ENCODE results near the gene GPAT3. TPM values are rescaled to one million over a fixed set of nuclear protein-coding genes. Genes with fewer than 3 reads are reported as not detected.
A peak's percentile ranks its signal among the peaks of the same experiment; 100 is the strongest.

The GPAT3 gene
- total RNA-seq, 1 experiment from 2014 or later = 15.1 TPM

DNA sequence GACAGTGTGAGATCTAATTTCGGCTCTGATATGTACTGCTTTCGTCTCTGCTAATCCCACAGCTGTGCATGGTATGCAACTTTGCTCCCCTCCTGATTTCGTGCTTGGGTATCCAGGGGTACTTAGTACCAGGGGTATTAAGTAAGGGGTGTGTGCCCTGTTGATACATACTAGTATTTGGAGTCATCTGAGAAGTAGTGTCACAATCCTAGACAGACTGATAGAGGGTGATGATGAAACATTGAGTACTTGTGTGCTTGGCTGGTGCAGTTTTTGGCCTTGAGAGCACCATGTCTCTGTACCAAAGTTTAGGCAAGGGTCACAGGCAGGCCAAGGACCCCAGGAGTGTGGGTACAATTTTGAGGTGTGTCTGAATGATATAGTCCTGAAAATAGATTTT, 10.9 kb downstream of the GPAT3 start:
- POLR2A ChIA-PET = interaction anchor here (0.6 kb wide), 1 partner anchor 983 kb away, joined by 3 read pairs; no protein-coding TSS in a partner anchor
- in situ Hi-C loops (cut with HindIII; ENCODE audit: low pct_unique_long_range_greater_than_20kb, low sequenced_read_pairs) (no loop called here), intact Hi-C loops (cut with micrococcal nuclease; ENCODE audit: unreplicated experiment) (no loop called here)
- no peak for TF ChIP-seq SIN3A (IDR thresholded peaks at IDR 0.05; ENCODE audit: borderline replicate concordance, insufficient read depth, low read depth, low read length)
- TF ChIP-seq, protein P1, sequence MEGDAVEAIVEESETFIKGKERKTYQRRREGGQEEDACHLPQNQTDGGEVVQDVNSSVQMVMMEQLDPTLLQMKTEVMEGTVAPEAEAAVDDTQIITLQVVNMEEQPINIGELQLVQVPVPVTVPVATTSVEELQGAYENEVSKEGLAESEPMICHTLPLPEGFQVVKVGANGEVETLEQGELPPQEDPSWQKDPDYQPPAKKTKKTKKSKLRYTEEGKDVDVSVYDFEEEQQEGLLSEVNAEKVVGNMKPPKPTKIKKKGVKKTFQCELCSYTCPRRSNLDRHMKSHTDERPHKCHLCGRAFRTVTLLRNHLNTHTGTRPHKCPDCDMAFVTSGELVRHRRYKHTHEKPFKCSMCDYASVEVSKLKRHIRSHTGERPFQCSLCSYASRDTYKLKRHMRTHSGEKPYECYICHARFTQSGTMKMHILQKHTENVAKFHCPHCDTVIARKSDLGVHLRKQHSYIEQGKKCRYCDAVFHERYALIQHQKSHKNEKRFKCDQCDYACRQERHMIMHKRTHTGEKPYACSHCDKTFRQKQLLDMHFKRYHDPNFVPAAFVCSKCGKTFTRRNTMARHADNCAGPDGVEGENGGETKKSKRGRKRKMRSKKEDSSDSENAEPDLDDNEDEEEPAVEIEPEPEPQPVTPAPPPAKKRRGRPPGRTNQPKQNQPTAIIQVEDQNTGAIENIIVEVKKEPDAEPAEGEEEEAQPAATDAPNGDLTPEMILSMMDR (IDR thresholded peaks at IDR 0.05) = no peak
- TF ChIP-seq, protein P2, sequence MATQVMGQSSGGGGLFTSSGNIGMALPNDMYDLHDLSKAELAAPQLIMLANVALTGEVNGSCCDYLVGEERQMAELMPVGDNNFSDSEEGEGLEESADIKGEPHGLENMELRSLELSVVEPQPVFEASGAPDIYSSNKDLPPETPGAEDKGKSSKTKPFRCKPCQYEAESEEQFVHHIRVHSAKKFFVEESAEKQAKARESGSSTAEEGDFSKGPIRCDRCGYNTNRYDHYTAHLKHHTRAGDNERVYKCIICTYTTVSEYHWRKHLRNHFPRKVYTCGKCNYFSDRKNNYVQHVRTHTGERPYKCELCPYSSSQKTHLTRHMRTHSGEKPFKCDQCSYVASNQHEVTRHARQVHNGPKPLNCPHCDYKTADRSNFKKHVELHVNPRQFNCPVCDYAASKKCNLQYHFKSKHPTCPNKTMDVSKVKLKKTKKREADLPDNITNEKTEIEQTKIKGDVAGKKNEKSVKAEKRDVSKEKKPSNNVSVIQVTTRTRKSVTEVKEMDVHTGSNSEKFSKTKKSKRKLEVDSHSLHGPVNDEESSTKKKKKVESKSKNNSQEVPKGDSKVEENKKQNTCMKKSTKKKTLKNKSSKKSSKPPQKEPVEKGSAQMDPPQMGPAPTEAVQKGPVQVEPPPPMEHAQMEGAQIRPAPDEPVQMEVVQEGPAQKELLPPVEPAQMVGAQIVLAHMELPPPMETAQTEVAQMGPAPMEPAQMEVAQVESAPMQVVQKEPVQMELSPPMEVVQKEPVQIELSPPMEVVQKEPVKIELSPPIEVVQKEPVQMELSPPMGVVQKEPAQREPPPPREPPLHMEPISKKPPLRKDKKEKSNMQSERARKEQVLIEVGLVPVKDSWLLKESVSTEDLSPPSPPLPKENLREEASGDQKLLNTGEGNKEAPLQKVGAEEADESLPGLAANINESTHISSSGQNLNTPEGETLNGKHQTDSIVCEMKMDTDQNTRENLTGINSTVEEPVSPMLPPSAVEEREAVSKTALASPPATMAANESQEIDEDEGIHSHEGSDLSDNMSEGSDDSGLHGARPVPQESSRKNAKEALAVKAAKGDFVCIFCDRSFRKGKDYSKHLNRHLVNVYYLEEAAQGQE (IDR thresholded peaks at IDR 0.05; ENCODE audit: insufficient read depth in 1 of 2, low read depth in 2 of 2, low read length in 1 of 2) = no peak
- no peak for TF ChIP-seq TCF7L2 (IDR thresholded peaks at IDR 0.05; ENCODE audit: low read depth, low read length)
- TF ChIP-seq POLR2AphosphoS5 (IDR thresholded peaks at IDR 0.05; ENCODE audit: low read depth, low read length) = no peak
- Histone ChIP-seq H3K36me3 (ENCODE audit: control insufficient read depth, insufficient read depth, low read length) (no peaks in the 10 kb centered on the region; the same call in 1 of the 2 replicates), H3K4me1 (ENCODE audit: control insufficient read depth, insufficient read depth, low read length) (peaks cover 26% of the 10 kb centered on the region), H3K4me3 (ENCODE audit: low read depth in 2 of 2, low read length in 2 of 2) (no peak overlapping the region), H3K9me3 (ENCODE audit: control insufficient read depth, insufficient read depth, low read depth, low read length) (no peaks in the 10 kb centered on the region), H3K27me3 (ENCODE audit: control insufficient read depth, insufficient read depth, low read length) (no peaks in the 10 kb centered on the region), H3K27ac (ENCODE audit: low read length) (peak overlapping the region; percentile 14; the same call in 1 of the 2 replicates)
- CTCF ChIA-PET = interaction anchor here (0.7 kb wide), 1 partner anchor 63 kb away, joined by 7 read pairs; no protein-coding TSS in a partner anchor
- no peak for ATAC-seq
- no peak for DNase-seq (ENCODE audit: low read depth, low spot score)
- no TSS peak for BruUV-seq (replicated peaks)

DNA sequence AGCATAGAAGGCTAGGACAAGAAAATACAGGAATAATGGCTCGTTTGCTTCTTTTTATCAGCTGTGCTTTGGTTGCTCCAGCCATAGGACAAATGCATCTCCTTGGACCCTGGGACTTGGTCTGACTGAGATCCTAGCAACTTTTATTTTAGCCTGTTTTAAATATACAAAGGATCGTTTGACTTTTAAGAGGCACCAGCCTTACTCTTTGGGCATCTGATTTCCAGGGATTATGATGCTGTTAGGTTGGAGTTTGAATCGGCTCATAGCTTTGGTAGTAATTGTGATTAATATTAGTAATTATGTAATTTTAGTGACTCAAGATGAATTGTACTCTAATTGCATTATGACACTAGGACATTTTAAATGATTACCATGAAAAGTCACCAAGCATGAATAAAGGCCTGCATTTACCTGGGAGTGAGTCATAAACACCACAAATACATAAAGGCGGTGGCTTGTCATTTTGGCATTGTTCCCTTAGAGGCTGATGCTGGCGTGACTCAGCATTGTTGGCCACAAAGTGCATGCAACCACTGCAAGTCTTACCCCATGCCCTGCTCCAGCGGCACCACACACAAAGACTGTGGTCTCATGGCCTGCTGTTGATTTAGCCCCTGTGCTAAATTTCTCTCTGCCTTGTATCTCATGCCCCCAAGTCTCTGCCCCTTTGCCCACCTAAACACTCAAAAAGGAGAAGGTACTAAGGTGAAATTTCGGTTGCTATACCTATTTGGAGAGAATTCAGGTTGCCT, 12.4 kb downstream of the GPAT3 start:
- Histone ChIP-seq H3K9me3 (ENCODE audit: control insufficient read depth, insufficient read depth, low read depth, low read length) (no peaks in the 10 kb centered on the region), H3K36me3 (ENCODE audit: control insufficient read depth, insufficient read depth, low read length) (no peaks in the 10 kb centered on the region; the same call in 1 of the 2 replicates), H3K27ac (ENCODE audit: low read length) (peak overlapping the region; percentile 91), H3K27me3 (ENCODE audit: control insufficient read depth, insufficient read depth, low read length) (no peaks in the 10 kb centered on the region), H3K4me3 (ENCODE audit: low read depth in 2 of 2, low read length in 2 of 2) (peak overlapping the region in 1 of 2 experiments; percentile 10; a peak in 1 of 4 replicates), H3K4me1 (ENCODE audit: control insufficient read depth, insufficient read depth, low read length) (peaks cover 36% of the 10 kb centered on the region)
- CTCF ChIA-PET = interaction anchor here (0.6 kb wide), 1 partner anchor 338 kb away, joined by 3 read pairs; no protein-coding TSS in a partner anchor
- no TSS peak for BruUV-seq (replicated peaks)
- TF ChIP-seq, protein P1 (IDR thresholded peaks at IDR 0.05) = no peak
- no peak for TF ChIP-seq SIN3A (IDR thresholded peaks at IDR 0.05; ENCODE audit: borderline replicate concordance, insufficient read depth, low read depth, low read length)
- peak; percentile 53; the same call in 1 of the 2 replicates for TF ChIP-seq POLR2AphosphoS5 (IDR thresholded peaks at IDR 0.05; ENCODE audit: low read depth, low read length)
- TF ChIP-seq, protein P2 (IDR thresholded peaks at IDR 0.05; ENCODE audit: insufficient read depth in 1 of 2, low read depth in 2 of 2, low read length in 1 of 2) = no peak
- TF ChIP-seq TCF7L2 (IDR thresholded peaks at IDR 0.05; ENCODE audit: low read depth, low read length) = peak; percentile 65
- DNase-seq (ENCODE audit: low read depth, low spot score) (peak; percentile 96), ATAC-seq (peak; percentile 95)
- intact Hi-C loops (cut with micrococcal nuclease; ENCODE audit: unreplicated experiment) = no loop called here
- POLR2A ChIA-PET = interaction anchor here (0.7 kb wide), 1 partner anchor 29 kb away, joined by 5 read pairs; no protein-coding TSS in a partner anchor
- in situ Hi-C loops (cut with HindIII; ENCODE audit: low pct_unique_long_range_greater_than_20kb, low sequenced_read_pairs) = no loop called here

All from Panc1 (cell line).